HuH-7 (cell line): ENCODE results near the gene BRPF1.
"Not testable (repeated sequence)": the region's sequence is repeated elsewhere in the genome, so short reads cannot be mapped to it uniquely, and the experiment has no call there.

Experiments used
- DNase-seq: peaks from one replicate; pipeline ENCODE4 v3.0.0; 2011; ENCODE audit warnings: low spot score

Gene BRPF1

GRCh38 chr3:9769012-9769411 is 37.5 kb downstream of the BRPF1 start:
- DNase-seq, result no peak

- peak; percentile 98 for DNase-seq
Observed at GRCh38 chr3:9769426-9770275, 38.1 kb downstream of the BRPF1 start, which contains the start of gene CAMK1. Gene CAMK1, minus strand, starts transcription at chr3:9769947. Its CDS starts 2,198 bp downstream, at chr3:9767749.

- DNase-seq, result peak; percentile 90
Observed at GRCh38 chr3:9770276-9770812, 38.8 kb downstream of the BRPF1 start.

GRCh38 chr3:9771007-9771406 is 39.5 kb downstream of the BRPF1 start:
- DNase-seq, result not testable (repeated sequence)

GRCh38 chr3:9776896-9777693 is 45.6 kb downstream of the BRPF1 start:
- DNase-seq, result no peak

- no peak for DNase-seq
Observed at GRCh38 chr3:9777694-9778021, 46.1 kb downstream of the BRPF1 start.

GRCh38 chr3:9778143-9779074 is 46.9 kb downstream of the BRPF1 start:
- DNase-seq, result no peak

- DNase-seq, result no peak
Observed at GRCh38 chr3:9779075-9779593, 47.6 kb downstream of the BRPF1 start.

- DNase-seq, result no peak
Observed at GRCh38 chr3:9779721-9780457, 48.4 kb downstream of the BRPF1 start.

- DNase-seq, result no peak
Observed at GRCh38 chr3:9780458-9780812, 48.9 kb downstream of the BRPF1 start.

GRCh38 chr3:9780910-9781309 is 49.4 kb downstream of the BRPF1 start:
- no peak for DNase-seq

- no peak for DNase-seq
Observed at GRCh38 chr3:9781551-9781950, 50.0 kb downstream of the BRPF1 start.

GRCh38 chr3:9781978-9782603 is 50.6 kb downstream of the BRPF1 start:
- DNase-seq, result no peak

- peak; percentile 53 for DNase-seq
Observed at GRCh38 chr3:9782770-9783169, 51.2 kb downstream of the BRPF1 start.

- no peak for DNase-seq
Observed at GRCh38 chr3:9783954-9784353, 52.4 kb downstream of the BRPF1 start.

GRCh38 chr3:9784965-9785364 is 53.4 kb downstream of the BRPF1 start:
- no peak for DNase-seq

GRCh38 chr3:9785602-9786001 is 54.1 kb downstream of the BRPF1 start:
- no peak for DNase-seq

GRCh38 chr3:9786209-9786739 is 54.7 kb downstream of the BRPF1 start:
- DNase-seq, result no peak

- DNase-seq, result no peak
Observed at GRCh38 chr3:9786825-9787669, 55.5 kb downstream of the BRPF1 start.
